ENCODE results near the gene NBR1.
"Not testable (repeated sequence)": the region's sequence is repeated elsewhere in the genome, so short reads cannot be mapped to it uniquely, and the experiment has no call there.

Gene NBR1

DNA sequence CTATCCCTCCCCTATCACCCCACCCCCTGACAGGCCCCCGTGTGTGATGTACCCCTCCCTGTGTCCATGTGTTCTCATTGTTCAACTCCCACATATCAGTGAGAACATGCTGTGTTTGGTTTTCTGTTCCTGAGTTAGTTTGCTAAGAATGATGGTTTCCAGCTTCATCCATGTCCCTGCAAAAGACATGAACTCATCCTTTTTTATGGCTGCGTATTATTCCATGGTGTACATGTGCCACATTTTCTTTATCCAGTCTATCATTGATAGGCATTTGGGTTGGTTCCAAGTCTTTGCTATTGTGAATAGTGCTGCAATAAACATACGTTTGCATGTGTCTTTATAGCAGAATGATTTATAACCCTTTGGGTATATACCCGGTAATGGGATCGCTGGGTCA is 15.6 kb downstream of the NBR1 start:
- peaks cover 36% of the 10 kb centered on the region for H3K36me3 ChIP-seq (ENCODE audit: control insufficient read depth, insufficient read depth, low read length)
- not testable (repeated sequence) for H3K4me3 ChIP-seq (ENCODE audit: insufficient read depth, low read depth, low read length); H3K27ac ChIP-seq (ENCODE audit: insufficient read depth, low read depth, low read length, poor library complexity, severe bottlenecking); H3K4me1 ChIP-seq (ENCODE audit: control insufficient read depth, insufficient read depth, low read length); H3K27me3 ChIP-seq (ENCODE audit: control insufficient read depth, insufficient read depth, low read length, poor library complexity, severe bottlenecking); H3K9me3 ChIP-seq (ENCODE audit: control insufficient read depth, low read length)
- WGBS, 2 experiments: 93 to 95% methylated on average over 4 to 5 of the region's 5 CpGs

DNA sequence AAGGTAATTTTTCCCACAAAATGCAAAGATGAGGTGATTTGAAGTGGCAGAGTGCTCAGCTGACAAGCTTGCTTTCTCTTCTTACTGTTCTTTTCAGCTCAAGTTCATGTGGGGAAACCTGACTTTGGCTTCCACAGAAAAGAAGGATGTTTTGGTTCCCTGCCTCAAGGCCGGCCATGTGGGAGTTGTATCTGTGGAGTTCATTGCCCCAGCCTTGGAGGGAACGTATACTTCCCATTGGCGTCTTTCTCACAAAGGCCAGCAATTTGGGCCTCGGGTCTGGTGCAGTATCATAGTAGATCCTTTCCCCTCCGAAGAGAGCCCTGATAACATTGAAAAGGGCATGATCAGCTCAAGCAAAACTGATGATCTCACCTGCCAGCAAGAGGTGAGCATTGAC is 22.2 kb downstream of the NBR1 start:
- Histone ChIP-seq H3K27me3 (ENCODE audit: control insufficient read depth, insufficient read depth, low read length, poor library complexity, severe bottlenecking) (no peaks in the 10 kb centered on the region), H3K27ac (ENCODE audit: insufficient read depth, low read depth, low read length, poor library complexity, severe bottlenecking) (no peak overlapping the region), H3K36me3 (ENCODE audit: control insufficient read depth, insufficient read depth, low read length) (peaks cover 53% of the 10 kb centered on the region), H3K4me1 (ENCODE audit: control insufficient read depth, insufficient read depth, low read length) (no peaks in the 10 kb centered on the region), H3K9me3 (ENCODE audit: control insufficient read depth, low read length) (no peaks in the 10 kb centered on the region), H3K4me3 (ENCODE audit: insufficient read depth, low read depth, low read length) (no peak overlapping the region)
- 96 to 98% methylated on average over 5 of the region's 5 CpGs for whole genome bisulfite sequencing, 2 experiments

DNA sequence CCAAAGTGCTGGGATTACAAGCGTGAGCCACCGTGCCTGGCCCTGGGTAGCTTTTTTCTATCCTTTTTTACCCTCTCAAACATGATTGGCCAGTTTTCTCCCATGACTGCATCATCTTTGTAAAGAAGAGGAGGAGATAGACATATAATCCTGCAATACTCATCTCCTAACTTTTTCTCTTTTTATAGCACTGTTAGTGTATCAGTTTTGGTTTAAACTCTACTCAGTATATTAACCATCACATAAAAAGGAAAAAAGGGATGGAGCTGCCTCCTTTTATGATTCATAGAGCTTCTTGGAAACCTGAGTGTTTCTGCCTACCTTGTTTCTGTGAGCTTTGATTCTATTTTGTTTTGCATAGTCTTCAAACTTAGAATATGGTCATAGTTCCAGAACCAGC is 28.6 kb downstream of the NBR1 start:
- Histone ChIP-seq H3K9me3 (ENCODE audit: control insufficient read depth, low read length) (no peaks in the 10 kb centered on the region), H3K27ac (ENCODE audit: insufficient read depth, low read depth, low read length, poor library complexity, severe bottlenecking) (no peak overlapping the region), H3K4me1 (ENCODE audit: control insufficient read depth, insufficient read depth, low read length) (no peaks in the 10 kb centered on the region), H3K36me3 (ENCODE audit: control insufficient read depth, insufficient read depth, low read length) (peaks cover 43% of the 10 kb centered on the region), H3K4me3 (ENCODE audit: insufficient read depth, low read depth, low read length) (no peak overlapping the region), H3K27me3 (ENCODE audit: control insufficient read depth, insufficient read depth, low read length, poor library complexity, severe bottlenecking) (no peaks in the 10 kb centered on the region)
- WGBS, 2 experiments: 93 to 94% methylated on average over 2 of the region's 2 CpGs

DNA sequence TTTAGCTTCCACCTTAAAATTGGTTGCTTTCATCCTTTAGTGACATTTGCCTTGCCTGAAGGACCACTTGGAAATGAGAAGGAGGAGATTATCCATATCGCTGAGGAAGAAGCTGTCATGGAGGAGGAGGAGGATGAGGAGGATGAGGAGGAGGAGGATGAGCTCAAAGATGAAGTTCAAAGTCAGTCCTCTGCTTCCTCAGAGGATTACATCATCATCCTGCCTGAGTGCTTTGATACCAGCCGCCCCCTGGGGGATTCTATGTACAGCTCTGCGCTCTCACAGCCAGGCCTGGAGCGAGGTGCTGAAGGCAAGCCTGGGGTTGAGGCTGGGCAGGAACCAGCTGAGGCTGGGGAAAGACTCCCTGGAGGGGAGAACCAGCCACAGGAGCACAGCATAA is 29.1 kb downstream of the NBR1 start:
- Histone ChIP-seq H3K9me3 (ENCODE audit: control insufficient read depth, low read length) (no peaks in the 10 kb centered on the region), H3K27ac (ENCODE audit: insufficient read depth, low read depth, low read length, poor library complexity, severe bottlenecking) (no peak overlapping the region), H3K36me3 (ENCODE audit: control insufficient read depth, insufficient read depth, low read length) (peaks cover 43% of the 10 kb centered on the region), H3K4me1 (ENCODE audit: control insufficient read depth, insufficient read depth, low read length) (no peaks in the 10 kb centered on the region), H3K4me3 (ENCODE audit: insufficient read depth, low read depth, low read length) (no peak overlapping the region), H3K27me3 (ENCODE audit: control insufficient read depth, insufficient read depth, low read length, poor library complexity, severe bottlenecking) (no peaks in the 10 kb centered on the region)
- 94 to 96% methylated on average over 4 of the region's 4 CpGs for WGBS, 2 experiments

DNA sequence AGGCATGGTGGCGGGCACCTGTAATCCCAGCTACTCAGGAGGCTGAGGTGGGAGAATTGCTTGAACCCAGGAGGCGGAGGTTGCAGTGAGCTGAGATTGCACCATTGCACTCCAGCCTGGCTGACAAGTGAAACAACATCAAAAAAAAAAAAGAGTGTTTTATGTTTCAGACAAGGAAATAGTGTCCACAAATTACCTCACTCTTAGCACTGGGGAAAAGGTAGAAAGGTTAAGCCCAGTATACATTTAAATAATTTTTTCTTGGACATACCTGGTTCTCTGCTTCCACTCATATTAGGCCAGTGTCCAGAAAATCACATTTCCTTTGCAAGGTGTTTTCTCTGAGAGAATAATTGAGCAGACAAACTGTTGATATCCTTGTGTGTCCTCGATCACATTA is 32.0 kb downstream of the NBR1 start:
- H3K27ac ChIP-seq (ENCODE audit: insufficient read depth, low read depth, low read length, poor library complexity, severe bottlenecking); H3K27me3 ChIP-seq (ENCODE audit: control insufficient read depth, insufficient read depth, low read length, poor library complexity, severe bottlenecking); H3K9me3 ChIP-seq (ENCODE audit: control insufficient read depth, low read length); H3K4me3 ChIP-seq (ENCODE audit: insufficient read depth, low read depth, low read length); H3K4me1 ChIP-seq (ENCODE audit: control insufficient read depth, insufficient read depth, low read length): not testable (repeated sequence)
- H3K36me3 ChIP-seq (ENCODE audit: control insufficient read depth, insufficient read depth, low read length): peaks cover 32% of the 10 kb centered on the region
- 96 to 100% methylated on average over 3 of the region's 3 CpGs for WGBS, 2 experiments

DNA sequence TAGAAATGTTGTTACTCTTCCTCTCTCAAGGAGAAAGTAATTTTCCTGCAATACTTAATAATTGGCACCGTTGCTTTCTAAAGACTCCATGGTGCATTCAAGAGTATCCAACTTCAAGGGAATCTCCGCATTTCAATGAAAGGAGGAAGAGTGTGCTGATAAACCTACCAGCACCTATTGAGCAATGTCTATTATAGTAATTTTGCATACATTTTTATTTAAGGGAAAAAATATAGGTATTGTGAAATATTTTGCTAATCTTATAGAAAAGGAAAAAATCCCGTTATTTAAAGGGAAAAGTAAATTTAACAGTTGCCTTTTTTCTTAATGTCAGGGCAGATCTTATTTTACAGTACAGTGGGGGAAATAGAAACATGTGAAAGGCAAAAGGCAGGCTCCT is 39.6 kb downstream of the NBR1 start:
- 72 to 73% methylated on average over 3 of the region's 3 CpGs for whole genome bisulfite sequencing, 2 experiments
- peaks cover 6% of the 10 kb centered on the region for H3K4me1 ChIP-seq (ENCODE audit: control insufficient read depth, insufficient read depth, low read length)
- peaks cover 6% of the 10 kb centered on the region for H3K36me3 ChIP-seq (ENCODE audit: control insufficient read depth, insufficient read depth, low read length)
- H3K27me3 ChIP-seq (ENCODE audit: control insufficient read depth, insufficient read depth, low read length, poor library complexity, severe bottlenecking): no peaks in the 10 kb centered on the region
- H3K4me3 ChIP-seq (ENCODE audit: insufficient read depth, low read depth, low read length): no peak overlapping the region
- no peak overlapping the region for H3K27ac ChIP-seq (ENCODE audit: insufficient read depth, low read depth, low read length, poor library complexity, severe bottlenecking)
- H3K9me3 ChIP-seq (ENCODE audit: control insufficient read depth, low read length): no peaks in the 10 kb centered on the region

DNA sequence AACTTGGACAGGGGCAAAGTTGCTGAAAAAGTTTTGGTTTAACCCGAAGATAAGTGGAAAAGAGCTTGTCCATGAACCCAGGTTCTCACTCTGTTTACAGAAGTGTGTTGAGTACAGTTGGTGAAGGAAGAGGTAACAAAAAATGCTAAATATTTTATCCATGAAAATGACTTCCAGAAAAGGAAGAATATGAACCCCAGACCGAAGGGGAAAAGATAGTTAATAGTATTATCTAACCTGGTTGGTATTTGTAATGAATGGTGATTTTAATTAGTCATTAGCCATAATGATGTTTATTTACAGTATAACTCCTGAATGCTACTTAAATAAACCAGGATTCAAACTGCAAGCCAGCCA is 40.1 kb downstream of the NBR1 start:
- 93 to 96% methylated on average over 1 to 2 of the region's 2 CpGs for WGBS, 2 experiments
- Histone ChIP-seq H3K4me3 (ENCODE audit: insufficient read depth, low read depth, low read length) (peak overlapping the region; percentile 67), H3K27me3 (ENCODE audit: control insufficient read depth, insufficient read depth, low read length, poor library complexity, severe bottlenecking) (no peaks in the 10 kb centered on the region), H3K9me3 (ENCODE audit: control insufficient read depth, low read length) (no peaks in the 10 kb centered on the region), H3K4me1 (ENCODE audit: control insufficient read depth, insufficient read depth, low read length) (peaks cover 6% of the 10 kb centered on the region), H3K27ac (ENCODE audit: insufficient read depth, low read depth, low read length, poor library complexity, severe bottlenecking) (no peak overlapping the region), H3K36me3 (ENCODE audit: control insufficient read depth, insufficient read depth, low read length) (peaks cover 9% of the 10 kb centered on the region)

DNA sequence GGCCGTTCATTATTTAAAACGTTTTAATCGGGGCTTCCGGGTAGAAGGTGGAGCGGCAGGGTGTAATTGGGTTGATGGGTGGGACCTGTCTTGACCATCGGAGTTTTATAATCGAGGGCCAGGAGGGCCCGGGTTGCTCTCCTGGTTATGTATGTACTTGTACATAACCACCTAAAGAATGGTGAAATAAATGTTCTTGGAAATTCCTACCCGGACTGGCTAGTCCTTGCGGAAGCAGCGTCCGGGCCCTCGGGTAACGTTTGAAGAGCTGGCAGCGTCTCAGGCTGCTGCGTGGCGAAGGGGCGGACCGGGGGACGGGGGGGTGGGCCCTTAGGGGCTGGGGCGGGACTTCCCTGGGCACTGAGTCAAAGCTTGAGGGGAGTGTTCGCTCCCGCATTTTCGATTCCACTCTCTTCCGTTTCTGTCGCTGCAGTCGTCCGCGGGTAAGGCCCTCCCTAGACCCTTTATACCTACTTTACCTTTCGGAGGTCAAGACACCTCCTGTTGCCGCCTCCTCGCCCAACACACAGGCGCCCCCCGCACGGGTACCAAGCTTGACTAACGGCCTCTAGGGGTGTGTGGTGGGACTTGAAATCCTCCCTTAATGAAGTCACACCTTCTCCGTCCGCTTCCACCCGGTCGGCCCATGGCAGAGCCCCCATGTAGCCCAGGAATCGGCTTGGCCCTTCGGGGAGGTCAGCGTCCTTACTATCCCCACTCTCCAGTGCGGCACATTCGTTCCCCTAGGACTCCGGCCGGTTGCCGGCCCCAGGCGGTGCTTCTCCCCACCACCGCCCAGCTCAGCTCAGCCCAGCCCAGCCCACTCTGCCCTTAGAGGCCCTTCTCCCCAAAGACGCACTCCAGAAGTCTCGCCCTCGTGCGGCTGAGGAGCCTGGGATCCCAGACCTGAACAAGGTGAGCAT is 40.7 kb downstream of the NBR1 start, which contains the start of gene TMEM106A:
TMEM106A (plus strand) TSS at position 396 of the 923 bp plus-strand sequence. CDS start 1,167 bp downstream, outside the sequence.
- peaks cover 6% of the 10 kb centered on the region for H3K4me1 ChIP-seq (ENCODE audit: control insufficient read depth, insufficient read depth, low read length)
- peaks cover 9% of the 10 kb centered on the region for H3K36me3 ChIP-seq (ENCODE audit: control insufficient read depth, insufficient read depth, low read length)
- H3K27me3 ChIP-seq (ENCODE audit: control insufficient read depth, insufficient read depth, low read length, poor library complexity, severe bottlenecking): no peaks in the 10 kb centered on the region
- H3K9me3 ChIP-seq (ENCODE audit: control insufficient read depth, low read length): no peaks in the 10 kb centered on the region
- peak within 1 kb of the TSS; percentile 67 for H3K4me3 ChIP-seq (ENCODE audit: insufficient read depth, low read depth, low read length)
- peak within 1 kb of the TSS; percentile 26 for H3K27ac ChIP-seq (ENCODE audit: insufficient read depth, low read depth, low read length, poor library complexity, severe bottlenecking)
- 3% methylated on average over 54 of the region's 54 CpGs for WGBS, 2 experiments

DNA sequence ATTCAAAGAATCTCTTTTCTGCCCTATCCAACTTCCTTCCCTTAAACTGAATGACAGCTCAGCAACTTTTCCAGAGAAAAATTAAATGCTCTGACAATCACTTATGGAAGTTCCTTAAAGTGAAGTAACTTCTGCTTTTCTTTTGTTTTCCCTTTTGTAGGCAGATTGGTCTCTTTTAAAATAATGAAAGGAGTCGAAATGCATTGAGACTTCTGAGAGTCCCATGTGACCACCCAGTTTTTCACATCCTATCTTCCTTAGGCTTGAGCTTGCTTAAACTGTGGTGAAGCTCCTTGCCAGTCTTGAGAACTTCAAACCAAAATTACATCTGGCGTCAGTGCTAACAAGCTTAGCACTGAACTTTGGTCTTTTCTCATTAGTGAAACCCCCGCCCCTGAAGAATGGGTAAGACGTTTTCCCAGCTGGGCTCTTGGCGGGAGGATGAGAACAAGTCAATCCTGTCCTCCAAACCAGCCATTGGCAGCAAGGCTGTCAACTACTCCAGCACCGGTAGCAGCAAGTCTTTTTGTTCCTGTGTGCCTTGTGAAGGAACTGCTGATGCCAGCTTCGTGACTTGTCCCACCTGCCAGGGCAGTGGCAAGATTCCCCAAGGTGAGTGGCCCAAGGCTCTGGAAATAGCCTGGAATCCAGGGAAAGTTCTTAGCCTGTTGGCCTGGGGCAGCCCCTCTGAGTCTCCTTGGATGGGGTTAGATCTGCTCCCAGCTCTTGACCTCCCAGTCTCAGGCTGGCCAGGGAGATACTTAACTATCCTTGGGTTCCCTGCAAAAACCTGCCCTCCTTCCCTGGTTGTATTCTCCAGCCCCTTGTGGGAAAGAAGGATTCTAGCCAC is 41.9 kb downstream of the NBR1 start:
- H3K36me3 ChIP-seq (ENCODE audit: control insufficient read depth, insufficient read depth, low read length): peaks cover 9% of the 10 kb centered on the region
- WGBS, 2 experiments: 87 to 89% methylated on average over 7 of the region's 7 CpGs
- peak overlapping the region; percentile 67 for H3K4me3 ChIP-seq (ENCODE audit: insufficient read depth, low read depth, low read length)
- H3K4me1 ChIP-seq (ENCODE audit: control insufficient read depth, insufficient read depth, low read length): peaks cover 6% of the 10 kb centered on the region
- H3K27me3 ChIP-seq (ENCODE audit: control insufficient read depth, insufficient read depth, low read length, poor library complexity, severe bottlenecking): no peaks in the 10 kb centered on the region
- no peaks in the 10 kb centered on the region for H3K9me3 ChIP-seq (ENCODE audit: control insufficient read depth, low read length)
- H3K27ac ChIP-seq (ENCODE audit: insufficient read depth, low read depth, low read length, poor library complexity, severe bottlenecking): no peak overlapping the region

DNA sequence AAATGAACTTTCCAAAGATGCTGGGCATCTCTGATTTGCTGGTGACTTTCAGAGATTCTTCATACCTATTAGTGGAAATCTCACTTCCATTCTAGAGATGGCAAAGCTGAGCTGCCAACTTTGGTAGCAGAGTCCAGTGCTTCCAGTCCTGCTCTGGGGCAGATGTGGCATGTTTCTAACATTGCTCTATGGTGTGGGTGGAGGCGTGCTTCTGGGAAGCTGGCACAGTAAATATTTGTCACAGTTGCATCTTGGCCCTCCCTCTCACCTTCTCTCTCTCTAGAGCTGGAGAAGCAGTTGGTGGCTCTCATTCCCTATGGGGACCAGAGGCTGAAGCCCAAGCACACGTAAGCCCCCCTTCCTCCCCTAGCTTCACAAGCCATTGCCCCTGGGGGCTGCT is 42.5 kb downstream of the NBR1 start:
- Histone ChIP-seq H3K36me3 (ENCODE audit: control insufficient read depth, insufficient read depth, low read length) (peaks cover 6% of the 10 kb centered on the region), H3K4me1 (ENCODE audit: control insufficient read depth, insufficient read depth, low read length) (peaks cover 6% of the 10 kb centered on the region), H3K27ac (ENCODE audit: insufficient read depth, low read depth, low read length, poor library complexity, severe bottlenecking) (no peak overlapping the region), H3K4me3 (ENCODE audit: insufficient read depth, low read depth, low read length) (no peak overlapping the region), H3K9me3 (ENCODE audit: control insufficient read depth, low read length) (no peaks in the 10 kb centered on the region), H3K27me3 (ENCODE audit: control insufficient read depth, insufficient read depth, low read length, poor library complexity, severe bottlenecking) (no peaks in the 10 kb centered on the region)
- WGBS, 2 experiments: 91 to 92% methylated on average over 2 of the region's 2 CpGs

Measured in ectodermal cell (in vitro differentiated cells).